Esophagus squamous epithelium (tissue), 5 donors: ENCODE data around the gene CXCR5. TPM values are rescaled to one million over a fixed set of nuclear protein-coding genes. Genes with fewer than 3 reads are reported as not detected.

Experiments
- DNase-seq: peaks from one replicate; lab custom pipeline; 2025; lab: John Stamatoyannopoulos, UW
- H3K27ac ChIP-seq, 4 donors: fragments of 200-600 bp; sonication (generic); one replicate each; pipeline ENCODE4 v1.5.1; 2016 to 2019; ENCODE audit warnings: mild to moderate bottlenecking in 1 of 4
- H3K27me3 ChIP-seq, 4 donors: fragments of 200-600 bp; sonication (generic); 1 replicate in 3 of 4; 2 replicates in 1 of 4; pipeline versions ENCODE4 v1.5.1 to v1.6.0; 2017 to 2021; ENCODE audit warnings: antibody characterized with exemption in 1 of 4
- H3K36me3 ChIP-seq, 3 donors: fragments of 200-600 bp; sonication (generic); one replicate each; pipeline ENCODE4 v1.5.1; 2016 to 2019
- H3K4me1 ChIP-seq, 3 donors: fragments of 200-600 bp; sonication (generic); one replicate each; pipeline ENCODE4 v1.5.1; 2017 to 2019
- H3K4me3 ChIP-seq, 4 donors: fragments of 200-600 bp; sonication (generic); 1 replicate in 3 of 4; 2 replicates in 1 of 4; pipeline ENCODE4 v1.5.1; 2016 to 2019; ENCODE audit warnings: mild to moderate bottlenecking in 2 of 4, moderate library complexity in 1 of 4
- H3K9me3 ChIP-seq, 3 donors: fragments of 200-600 bp; sonication (generic); one replicate each; pipeline ENCODE4 v1.5.1; 2016 to 2019
- POLR2A ChIP-seq, 4 donors: fragments of 450-650 bp; IDR thresholded peaks; one replicate each; pipeline ENCODE4 v1.6.1; 2017; ENCODE audit warnings: antibody characterized with exemption in 4 of 4, mild to moderate bottlenecking in 4 of 4, moderate library complexity in 3 of 4
- WGBS, 2 donors: methylation state at CpG; one replicate each; pipeline ENCODE4 v1.1.5; 2018; 5-methylcytosine and 5-hydroxymethylcytosine counted together
- intact Hi-C: fragments of 100-400 bp; cut with DNase I; formaldehyde crosslinking; loops from one replicate; pipeline ENCODE4 v1.15.0; 2022
- total RNA-seq, 4 donors: library from RNA; depleted of rRNA; stranded (reverse); fragments of >200 nt; gene quantifications; one replicate each; pipeline ENCODE4 v1.1.0, GENCODE V29; 2016
- TF ChIP-seq, protein P1 (sequence below), 6 experiments: fragments of 450-650 bp in 4 of 6; fragments of 200-600 bp in 2 of 6; sonication (generic) in 2 of 6; IDR thresholded peaks; one replicate each; pipeline ENCODE4 v1.5.1; 2016 to 2019; ENCODE audit warnings: antibody characterized with exemption in 6 of 6, mild to moderate bottlenecking in 4 of 6, moderate library complexity in 4 of 6
- donor health status: DM: yes; HTN: yes; CAD: no.

Gene CXCR5
- total RNA-seq, 4 donors from 2014 or later, result 0.06 TPM; not detected in 3

DNA sequence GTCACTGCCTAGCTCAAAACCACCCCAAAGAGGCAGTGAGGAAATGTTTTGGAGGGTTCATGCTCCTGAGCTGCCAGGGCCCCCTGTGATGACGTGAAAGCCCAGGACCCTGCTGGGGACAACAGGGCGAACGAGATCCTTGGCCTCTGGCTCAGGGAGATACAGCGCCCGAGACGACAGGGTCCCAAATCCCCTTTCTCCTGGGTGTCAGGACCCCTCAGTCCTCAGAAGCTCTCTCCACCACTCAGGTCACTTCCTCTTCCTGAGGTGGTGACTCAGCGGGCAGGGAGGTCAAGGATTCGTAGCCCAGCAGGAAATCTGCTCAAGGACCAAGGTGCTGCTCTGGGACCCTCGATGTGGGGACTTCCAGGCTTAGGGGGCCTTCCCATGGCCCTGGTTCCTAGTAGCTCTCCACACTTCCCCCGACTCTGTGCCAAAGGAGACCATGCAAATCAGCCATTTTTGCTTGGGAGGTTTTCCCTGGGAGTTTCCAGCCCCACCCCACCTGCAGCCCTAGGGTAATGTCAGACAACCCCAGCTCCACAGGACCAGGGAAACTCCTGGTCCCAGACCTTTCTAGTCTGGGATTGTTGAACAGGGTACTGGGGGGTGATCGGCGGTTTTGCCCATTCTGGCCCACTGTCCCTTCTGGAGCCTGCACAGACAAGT, 29.2 kb downstream of the CXCR5 start:
- no peaks in the 10 kb centered on the region for H3K9me3 ChIP-seq
- H3K4me3 ChIP-seq, result peak overlapping the region in 3 of 4 donors; percentile 37 to 60 (median 39)
- peaks cover 96 to 100% (median 98%) of the 10 kb centered on the region in 3 donors for H3K4me1 ChIP-seq
- TF ChIP-seq POLR2A (IDR thresholded peaks at IDR 0.05), result no peak
- no peaks in the 10 kb centered on the region for H3K27me3 ChIP-seq
- no peak for DNase-seq
- intact Hi-C loops, result no loop called here
- peaks cover 0 to 14% (median 0%) of the 10 kb centered on the region in 3 donors for H3K36me3 ChIP-seq
- WGBS, 2 donors, result 0 to 19% methylated on average over 3 of the region's 12 CpGs
- peak overlapping the region; percentile 95 to 100 (median 98) for H3K27ac ChIP-seq

DNA sequence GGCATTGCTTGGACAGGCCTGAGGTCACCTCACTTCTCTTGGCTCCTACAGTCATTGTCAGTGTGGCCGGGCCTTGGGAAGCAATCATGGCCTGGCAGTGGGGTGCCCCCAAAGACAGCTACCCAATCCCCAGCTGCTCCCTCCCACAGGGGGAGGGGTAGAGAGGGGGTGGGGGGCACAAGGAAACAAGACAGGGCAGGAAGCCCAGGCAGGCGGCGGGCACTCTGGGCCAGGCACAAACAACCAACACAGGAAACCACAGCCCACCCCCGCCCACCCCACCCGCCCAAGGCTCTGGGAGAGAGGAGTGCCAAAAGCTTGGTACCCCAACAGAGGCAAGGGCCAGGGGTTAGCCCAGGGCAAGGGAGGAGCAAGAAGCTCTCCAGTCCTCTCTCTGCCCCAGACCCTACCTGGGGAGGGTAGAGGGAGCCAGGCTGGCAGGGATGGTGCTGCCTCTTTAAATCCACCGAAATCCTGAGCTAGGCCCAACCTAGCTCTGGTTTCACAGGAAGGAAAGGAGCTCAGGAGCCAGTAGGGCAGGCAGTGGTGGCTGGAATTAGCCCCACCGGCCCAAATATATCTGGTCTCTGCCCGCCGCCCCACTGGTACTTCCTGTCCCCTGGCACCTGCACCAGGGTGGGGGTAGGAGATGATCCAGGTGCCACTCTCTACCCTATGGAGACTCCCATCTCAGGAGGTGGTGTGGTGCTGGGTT, 29.9 kb downstream of the CXCR5 start:
- Histone ChIP-seq H3K27ac (peak overlapping the region; percentile 95 to 100 (median 98)), H3K4me3 (peak overlapping the region in 3 of 4 donors; percentile 5 to 60 (median 39)), H3K9me3 (no peaks in the 10 kb centered on the region), H3K36me3 (peaks cover 0 to 7% (median 0%) of the 10 kb centered on the region in 3 donors), H3K27me3 (no peaks in the 10 kb centered on the region), H3K4me1 (peaks cover 97 to 100% (median 98%) of the 10 kb centered on the region in 3 donors)
- WGBS, 2 donors, result 0 to 14% methylated on average over 1 to 5 of the region's 9 CpGs
- DNase-seq, result no peak
- no peak for TF ChIP-seq POLR2A (IDR thresholded peaks at IDR 0.05)
- TF ChIP-seq, protein P1, sequence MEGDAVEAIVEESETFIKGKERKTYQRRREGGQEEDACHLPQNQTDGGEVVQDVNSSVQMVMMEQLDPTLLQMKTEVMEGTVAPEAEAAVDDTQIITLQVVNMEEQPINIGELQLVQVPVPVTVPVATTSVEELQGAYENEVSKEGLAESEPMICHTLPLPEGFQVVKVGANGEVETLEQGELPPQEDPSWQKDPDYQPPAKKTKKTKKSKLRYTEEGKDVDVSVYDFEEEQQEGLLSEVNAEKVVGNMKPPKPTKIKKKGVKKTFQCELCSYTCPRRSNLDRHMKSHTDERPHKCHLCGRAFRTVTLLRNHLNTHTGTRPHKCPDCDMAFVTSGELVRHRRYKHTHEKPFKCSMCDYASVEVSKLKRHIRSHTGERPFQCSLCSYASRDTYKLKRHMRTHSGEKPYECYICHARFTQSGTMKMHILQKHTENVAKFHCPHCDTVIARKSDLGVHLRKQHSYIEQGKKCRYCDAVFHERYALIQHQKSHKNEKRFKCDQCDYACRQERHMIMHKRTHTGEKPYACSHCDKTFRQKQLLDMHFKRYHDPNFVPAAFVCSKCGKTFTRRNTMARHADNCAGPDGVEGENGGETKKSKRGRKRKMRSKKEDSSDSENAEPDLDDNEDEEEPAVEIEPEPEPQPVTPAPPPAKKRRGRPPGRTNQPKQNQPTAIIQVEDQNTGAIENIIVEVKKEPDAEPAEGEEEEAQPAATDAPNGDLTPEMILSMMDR (IDR thresholded peaks at IDR 0.05), result no peak
- intact Hi-C loops, result no loop called here

DNA sequence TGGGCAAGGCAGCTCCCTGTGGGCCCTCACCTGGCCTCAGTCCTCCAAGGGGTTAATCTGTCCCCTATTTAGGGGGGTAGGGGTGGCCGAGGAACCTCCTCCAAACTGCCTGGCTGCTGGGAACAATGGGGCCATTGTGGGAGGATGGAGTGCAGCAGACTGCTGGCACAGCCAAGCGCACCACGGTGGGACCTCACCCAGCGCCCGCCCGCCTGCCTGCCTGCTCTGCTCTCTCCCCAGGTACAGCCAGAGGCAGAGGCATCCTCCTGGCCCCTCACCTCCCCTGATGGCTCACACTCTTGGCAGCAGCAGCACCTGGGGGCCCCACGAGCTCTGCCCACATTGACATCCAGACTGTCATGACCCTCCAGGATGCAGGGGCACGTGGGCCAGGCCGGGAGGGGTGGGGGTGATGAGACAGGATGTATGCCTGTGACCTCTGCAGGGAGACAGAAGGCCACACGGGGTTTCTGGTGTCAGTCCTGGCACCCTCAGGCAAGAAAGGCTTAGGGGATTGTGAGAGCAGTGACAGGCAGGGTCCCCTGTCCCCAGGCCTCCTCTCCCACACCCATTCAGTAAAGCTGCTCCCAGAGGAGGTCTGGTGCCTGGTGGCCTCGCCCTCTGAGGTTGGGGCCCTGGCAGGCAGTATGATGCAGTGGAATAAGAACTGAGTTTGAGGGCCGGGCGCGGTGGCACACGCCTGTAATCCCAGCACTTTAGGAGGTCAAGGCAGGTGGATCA, 30.7 kb downstream of the CXCR5 start:
- no peak for DNase-seq
- 14 to 35% methylated on average over 6 to 7 of the region's 15 CpGs for WGBS, 2 donors
- H3K27ac ChIP-seq, result peak overlapping the region; percentile 95 to 100 (median 98)
- peaks cover 94 to 100% (median 98%) of the 10 kb centered on the region in 3 donors for H3K4me1 ChIP-seq
- no peaks in the 10 kb centered on the region for H3K9me3 ChIP-seq
- no peak for TF ChIP-seq POLR2A (IDR thresholded peaks at IDR 0.05)
- TF ChIP-seq, protein P1 (IDR thresholded peaks at IDR 0.05), result no peak
- H3K27me3 ChIP-seq, result no peaks in the 10 kb centered on the region
- no peaks in the 10 kb centered on the region for H3K36me3 ChIP-seq
- intact Hi-C loops, result no loop called here
- H3K4me3 ChIP-seq, result peak overlapping the region in 3 of 4 donors; percentile 5 to 60 (median 39)

- Histone ChIP-seq H3K9me3 (no peaks in the 10 kb centered on the region), H3K27ac (peak overlapping the region; percentile 95 to 100 (median 98)), H3K4me1 (peaks cover 94 to 100% (median 98%) of the 10 kb centered on the region in 3 donors), H3K27me3 (no peaks in the 10 kb centered on the region), H3K4me3 (peak overlapping the region in 1 of 4 donors; percentile 39), H3K36me3 (no peaks in the 10 kb centered on the region)
- no peak for DNase-seq
- intact Hi-C loops, result no loop called here
- TF ChIP-seq, protein P1 (IDR thresholded peaks at IDR 0.05), result no peak
- TF ChIP-seq POLR2A (IDR thresholded peaks at IDR 0.05), result no peak
- WGBS, 2 donors, result 73% methylated on average over 4 of the region's 4 CpGs; no CpG with 5 or more reads in 1 of the 2 donors
Observed at GRCh38 chr11:118914987-118915386, 31.3 kb downstream of the CXCR5 start.

DNA sequence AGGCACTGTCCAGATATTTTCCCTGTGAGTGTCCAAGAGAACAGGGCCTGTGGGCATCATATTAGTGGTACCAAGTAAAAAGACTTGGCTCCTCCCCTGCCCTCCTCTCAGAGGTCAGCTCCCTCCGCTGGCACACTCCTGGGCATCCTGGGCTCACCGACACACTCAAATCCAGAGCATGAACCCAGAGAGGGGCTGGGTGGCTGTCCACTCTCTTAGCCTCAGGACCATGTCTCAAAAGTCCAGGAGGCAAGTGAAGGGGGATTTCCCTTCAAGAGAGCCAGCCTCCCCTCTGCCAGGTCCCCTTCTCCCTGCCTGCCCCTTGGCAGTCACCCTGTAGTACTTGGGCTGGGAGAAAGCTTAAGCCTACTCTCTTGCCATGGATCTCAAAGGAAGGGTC, 31.7 kb downstream of the CXCR5 start:
- WGBS, 2 donors, result 85 to 100% methylated on average over 1 to 2 of the region's 2 CpGs
- TF ChIP-seq POLR2A (IDR thresholded peaks at IDR 0.05), result no peak
- TF ChIP-seq, protein P1 (IDR thresholded peaks at IDR 0.05), result no peak
- no peak for DNase-seq
- intact Hi-C loops, result no loop called here
- Histone ChIP-seq H3K9me3 (no peaks in the 10 kb centered on the region), H3K27me3 (no peaks in the 10 kb centered on the region), H3K4me1 (peaks cover 94 to 100% (median 98%) of the 10 kb centered on the region in 3 donors), H3K36me3 (no peaks in the 10 kb centered on the region), H3K4me3 (no peak overlapping the region), H3K27ac (peak overlapping the region; percentile 95 to 100 (median 98))
